ENCODE measurements around the gene HORMAD2. TPM values are rescaled to one million over a fixed set of nuclear protein-coding genes. Genes with fewer than 3 reads are reported as not detected.

The HORMAD2 gene
- total RNA-seq, 4 donors from 2014 or later, result not detected

DNA sequence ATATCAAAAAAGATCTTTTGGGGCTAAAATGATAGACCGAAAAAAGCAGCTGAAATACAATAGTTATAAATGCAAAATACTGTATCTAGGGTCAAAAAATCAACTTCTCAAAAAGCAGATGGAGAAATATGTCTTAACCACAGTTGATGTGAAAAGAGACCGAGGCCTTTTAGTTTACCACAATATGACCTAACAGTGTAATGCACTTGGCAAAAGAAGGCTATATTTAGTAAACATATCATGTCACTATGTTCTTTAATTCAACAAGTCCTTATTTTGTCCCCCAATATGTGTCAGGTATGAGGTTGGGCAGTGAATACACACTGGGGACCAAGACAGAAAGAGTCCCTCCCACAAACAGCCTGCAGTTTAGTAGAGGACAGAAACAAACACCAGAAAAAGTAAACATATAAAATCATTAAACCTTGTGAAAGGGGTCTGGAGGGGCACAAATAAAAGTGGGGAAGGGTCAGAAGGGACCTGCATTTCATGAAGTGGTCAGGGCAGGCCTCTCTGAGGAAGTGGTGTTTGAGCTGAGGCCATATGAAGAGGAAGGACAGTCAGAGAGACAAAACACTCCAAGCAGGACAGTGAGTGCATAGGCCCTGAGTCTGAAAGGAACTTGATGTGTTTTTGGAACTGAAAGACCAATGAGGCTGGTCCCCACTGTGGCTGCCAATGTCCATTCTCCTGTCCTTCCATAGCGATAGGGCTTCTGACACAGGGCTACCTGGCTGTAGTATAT lies 112.9 kb downstream of the HORMAD2 start:
- H3K9me3 ChIP-seq, result no peaks in the 10 kb centered on the region
- no peak for DNase-seq (ENCODE audit: low spot score in 2 of 2)
- peaks cover 0 to 29% (median 23%) of the 10 kb centered on the region in 4 donors for H3K4me1 ChIP-seq
- H3K27me3 ChIP-seq, result no peaks in the 10 kb centered on the region
- no peak overlapping the region for H3K4me3 ChIP-seq
- H3K27ac ChIP-seq, result no peak overlapping the region
- 85 to 91% methylated on average over 3 of the region's 3 CpGs for WGBS, 2 donors
- TF ChIP-seq EP300 (IDR thresholded peaks at IDR 0.05) (no peak), POLR2A (IDR thresholded peaks at IDR 0.05) (no peak)
- TF ChIP-seq, protein P1, sequence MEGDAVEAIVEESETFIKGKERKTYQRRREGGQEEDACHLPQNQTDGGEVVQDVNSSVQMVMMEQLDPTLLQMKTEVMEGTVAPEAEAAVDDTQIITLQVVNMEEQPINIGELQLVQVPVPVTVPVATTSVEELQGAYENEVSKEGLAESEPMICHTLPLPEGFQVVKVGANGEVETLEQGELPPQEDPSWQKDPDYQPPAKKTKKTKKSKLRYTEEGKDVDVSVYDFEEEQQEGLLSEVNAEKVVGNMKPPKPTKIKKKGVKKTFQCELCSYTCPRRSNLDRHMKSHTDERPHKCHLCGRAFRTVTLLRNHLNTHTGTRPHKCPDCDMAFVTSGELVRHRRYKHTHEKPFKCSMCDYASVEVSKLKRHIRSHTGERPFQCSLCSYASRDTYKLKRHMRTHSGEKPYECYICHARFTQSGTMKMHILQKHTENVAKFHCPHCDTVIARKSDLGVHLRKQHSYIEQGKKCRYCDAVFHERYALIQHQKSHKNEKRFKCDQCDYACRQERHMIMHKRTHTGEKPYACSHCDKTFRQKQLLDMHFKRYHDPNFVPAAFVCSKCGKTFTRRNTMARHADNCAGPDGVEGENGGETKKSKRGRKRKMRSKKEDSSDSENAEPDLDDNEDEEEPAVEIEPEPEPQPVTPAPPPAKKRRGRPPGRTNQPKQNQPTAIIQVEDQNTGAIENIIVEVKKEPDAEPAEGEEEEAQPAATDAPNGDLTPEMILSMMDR (IDR thresholded peaks at IDR 0.05), result no peak
- H3K36me3 ChIP-seq, result no peaks in the 10 kb centered on the region

DNA sequence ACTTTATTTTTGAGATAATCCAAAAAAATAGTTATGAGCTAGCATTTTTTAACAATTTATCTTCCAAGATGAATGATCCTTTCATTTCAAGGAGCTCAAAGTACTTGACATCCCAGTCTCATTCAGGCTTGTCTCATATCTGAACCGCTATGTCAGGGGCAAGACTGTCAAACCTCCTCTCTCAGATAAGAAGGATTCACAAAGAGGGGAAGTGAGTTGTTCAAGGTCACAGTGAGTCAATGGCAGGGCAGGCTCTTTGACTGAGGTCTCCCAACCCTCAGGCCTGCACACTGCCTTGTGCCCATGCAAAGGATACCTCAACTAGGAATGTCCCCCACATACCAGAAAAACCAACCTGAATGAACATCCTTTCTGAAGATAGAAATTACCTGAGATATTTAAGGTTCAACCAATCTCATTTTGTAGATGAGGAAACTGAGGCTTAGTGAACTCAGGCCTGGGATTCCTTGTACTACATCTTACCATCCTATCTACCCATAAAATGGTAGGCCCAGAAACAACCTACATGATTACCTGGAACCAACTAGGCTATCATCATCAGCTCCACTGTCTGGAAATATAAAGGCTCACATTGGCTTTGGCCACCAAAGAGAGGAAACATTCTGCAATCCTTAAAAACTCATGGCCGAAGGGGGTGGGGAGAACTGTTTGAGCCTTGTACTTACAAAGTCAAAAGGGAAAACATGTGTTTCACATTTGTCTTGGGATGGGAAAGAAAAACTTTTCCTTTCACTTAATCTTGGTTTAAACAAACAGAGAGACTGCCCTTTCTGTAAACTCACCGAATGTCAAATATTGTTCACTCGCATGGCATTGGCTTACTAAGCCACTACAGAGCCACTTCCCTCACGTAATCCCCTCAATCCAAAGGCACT lies 115.2 kb downstream of the HORMAD2 start:
- peak overlapping the region in 2 of 4 donors; percentile 8 to 22 for H3K4me3 ChIP-seq
- peak overlapping the region; percentile 64 to 86 (median 78) for H3K27ac ChIP-seq
- DNase-seq (ENCODE audit: low spot score in 2 of 2), result peak in 1 of 2 donors; percentile 67
- WGBS, 2 donors, result 36 to 41% methylated on average over 5 of the region's 5 CpGs
- H3K36me3 ChIP-seq, result no peaks in the 10 kb centered on the region
- no peaks in the 10 kb centered on the region for H3K9me3 ChIP-seq
- no peaks in the 10 kb centered on the region for H3K27me3 ChIP-seq
- peaks cover 0 to 29% (median 23%) of the 10 kb centered on the region in 4 donors for H3K4me1 ChIP-seq
- TF ChIP-seq EP300 (IDR thresholded peaks at IDR 0.05), result no peak
- TF ChIP-seq, protein P1 (IDR thresholded peaks at IDR 0.05), result no peak
- TF ChIP-seq POLR2A (IDR thresholded peaks at IDR 0.05), result no peak

DNA sequence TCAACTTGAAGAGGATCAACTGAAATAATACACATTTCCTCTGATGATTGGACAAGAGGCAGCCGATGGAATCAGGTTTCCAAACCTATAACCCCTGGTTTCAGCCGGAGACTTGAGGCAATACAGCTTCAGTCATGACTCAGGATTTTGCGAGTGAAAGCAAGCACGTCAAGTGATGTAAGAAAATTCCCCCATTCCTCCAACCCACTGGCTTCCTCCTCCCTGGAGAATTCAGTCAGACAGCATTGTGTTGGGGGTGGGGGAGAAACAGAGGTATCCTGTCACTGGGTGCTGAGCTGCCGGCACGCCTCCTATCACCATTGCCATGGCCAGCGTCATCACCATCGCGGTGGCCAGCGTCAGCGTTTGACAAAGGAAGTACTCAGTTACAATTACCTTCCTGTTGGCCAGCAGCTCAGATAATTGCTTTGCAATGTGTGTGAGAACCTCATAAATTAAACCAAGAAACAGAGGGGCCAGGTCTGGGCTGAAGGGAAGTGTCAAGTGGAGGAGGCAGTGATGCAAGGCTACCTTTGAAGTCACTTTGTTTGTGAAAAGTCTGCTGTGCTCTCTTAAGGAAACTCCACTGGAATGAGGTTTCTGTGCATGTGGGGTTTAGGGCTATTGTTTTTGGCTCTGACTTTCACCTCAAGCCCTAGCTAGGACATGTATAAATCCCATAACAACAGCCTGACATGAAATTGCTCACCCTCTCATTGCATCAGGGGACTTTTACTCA lies 116.0 kb downstream of the HORMAD2 start:
- 1 to 6% methylated on average over 11 of the region's 11 CpGs for WGBS, 2 donors
- DNase-seq (ENCODE audit: low spot score in 2 of 2), result peak; percentile 69 to 80
- peaks cover 0 to 29% (median 23%) of the 10 kb centered on the region in 4 donors for H3K4me1 ChIP-seq
- H3K9me3 ChIP-seq, result no peaks in the 10 kb centered on the region
- H3K4me3 ChIP-seq, result peak overlapping the region in 2 of 4 donors; percentile 8 to 22
- peak overlapping the region; percentile 64 to 86 (median 78) for H3K27ac ChIP-seq
- no peaks in the 10 kb centered on the region for H3K27me3 ChIP-seq
- TF ChIP-seq, protein P1 (IDR thresholded peaks at IDR 0.05), result no peak
- TF ChIP-seq POLR2A (IDR thresholded peaks at IDR 0.05) (no peak), EP300 (IDR thresholded peaks at IDR 0.05) (peak; percentile 5 to 68)
- no peaks in the 10 kb centered on the region for H3K36me3 ChIP-seq

DNA sequence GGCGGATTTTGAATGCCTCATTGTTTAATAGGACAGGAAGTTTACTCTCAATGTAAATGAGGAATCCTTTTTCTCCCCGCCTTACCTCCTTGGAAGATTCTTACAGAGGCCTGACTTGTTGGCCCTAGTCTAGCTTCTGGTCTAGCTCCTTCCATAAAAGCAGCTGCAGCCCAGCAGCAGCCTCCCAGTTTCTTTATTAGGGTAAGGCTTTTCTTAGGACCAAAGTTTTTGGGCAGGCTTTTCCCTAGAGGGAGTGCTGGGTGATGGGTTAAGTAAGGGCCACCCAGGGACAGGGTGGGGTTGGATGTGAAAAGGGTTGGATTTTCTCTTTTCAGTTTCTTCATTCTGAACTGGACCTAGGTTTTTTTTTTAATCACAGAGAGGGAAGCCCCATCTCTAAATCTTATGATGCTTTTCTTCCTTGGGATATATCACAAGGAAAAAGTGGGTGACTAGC lies 116.6 kb downstream of the HORMAD2 start:
- H3K36me3 ChIP-seq, result no peaks in the 10 kb centered on the region
- peaks cover 0 to 31% (median 23%) of the 10 kb centered on the region in 4 donors for H3K4me1 ChIP-seq
- no peak for DNase-seq (ENCODE audit: low spot score in 2 of 2)
- peak overlapping the region; percentile 64 to 86 (median 78) for H3K27ac ChIP-seq
- TF ChIP-seq, protein P1 (IDR thresholded peaks at IDR 0.05), result no peak
- no peak for TF ChIP-seq EP300 (IDR thresholded peaks at IDR 0.05)
- WGBS, 2 donors, result 9 to 10% methylated on average over 2 of the region's 2 CpGs
- no peak overlapping the region for H3K4me3 ChIP-seq
- H3K27me3 ChIP-seq, result no peaks in the 10 kb centered on the region
- no peaks in the 10 kb centered on the region for H3K9me3 ChIP-seq

All from tibial nerve (tissue), 4 donors.